Putamen (tissue), 1 donor: ENCODE data around the gene LRP1.
A peak's percentile ranks its signal among the peaks of the same experiment; 100 is the strongest.

Experiments
- DNase-seq: peaks from one replicate; pipeline ENCODE4 v3.0.0-alpha.2; 2016; ENCODE audit warnings: low spot score

LRP1 gene

GRCh38 chr12:57127726-57128518 lies at the start of gene LRP1:
Gene LRP1 (plus strand): TSS chr12:57128483. CDS start chr12:57128965, 482 bp downstream.
- DNase-seq = peak; percentile 89

- peak; percentile 100 for DNase-seq
Measured at GRCh38 chr12:57078519-57079404, 49.5 kb upstream of the LRP1 start, which contains the start of gene NEMP1. Gene NEMP1 (minus strand): TSS chr12:57078791. CDS start chr12:57078745, 46 bp downstream.

DNA sequence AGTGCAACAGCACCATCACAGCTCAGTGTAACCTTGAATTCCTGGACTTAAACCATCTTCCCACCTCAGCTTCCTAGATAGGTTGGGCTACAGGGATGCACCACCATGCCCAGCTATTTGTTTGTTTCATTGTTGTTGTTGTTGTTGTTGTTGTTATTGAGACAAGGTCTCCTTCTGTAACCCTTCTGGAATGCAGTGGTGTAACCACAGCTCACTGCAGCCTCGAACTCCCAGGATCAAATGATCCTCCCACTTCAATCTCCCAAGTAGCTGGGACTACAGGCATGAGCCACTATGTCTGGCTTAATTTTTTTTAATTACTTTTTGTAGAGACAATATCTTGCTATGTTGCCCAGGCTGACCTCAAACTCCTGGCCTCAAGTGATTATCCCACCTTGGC lies 48.5 kb upstream of the LRP1 start:
- DNase-seq = no peak

DNA sequence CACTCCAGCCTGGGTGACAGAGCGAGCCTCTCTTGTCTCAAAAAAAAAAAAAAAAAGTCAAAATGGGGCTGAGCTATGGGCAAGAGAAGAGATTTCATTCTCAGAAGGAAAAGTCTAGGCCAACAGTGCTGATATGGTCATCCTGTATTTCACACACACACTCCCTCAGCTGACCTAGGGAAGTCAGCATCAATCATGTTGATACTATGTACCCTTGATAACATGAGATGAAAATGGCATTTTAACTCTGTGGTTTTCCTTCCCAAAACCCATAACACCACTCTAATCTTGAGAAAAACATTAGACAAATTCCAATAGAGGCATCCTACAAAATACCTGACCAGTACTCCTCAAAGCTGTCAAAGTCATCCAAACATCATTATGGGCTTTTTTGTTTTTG lies 47.4 kb upstream of the LRP1 start:
- no peak for DNase-seq

- no peak for DNase-seq
Measured at GRCh38 chr12:57085999-57086492, 42.2 kb upstream of the LRP1 start.

GRCh38 chr12:57086493-57087009 lies 41.7 kb upstream of the LRP1 start:
- DNase-seq = peak; percentile 81

DNA sequence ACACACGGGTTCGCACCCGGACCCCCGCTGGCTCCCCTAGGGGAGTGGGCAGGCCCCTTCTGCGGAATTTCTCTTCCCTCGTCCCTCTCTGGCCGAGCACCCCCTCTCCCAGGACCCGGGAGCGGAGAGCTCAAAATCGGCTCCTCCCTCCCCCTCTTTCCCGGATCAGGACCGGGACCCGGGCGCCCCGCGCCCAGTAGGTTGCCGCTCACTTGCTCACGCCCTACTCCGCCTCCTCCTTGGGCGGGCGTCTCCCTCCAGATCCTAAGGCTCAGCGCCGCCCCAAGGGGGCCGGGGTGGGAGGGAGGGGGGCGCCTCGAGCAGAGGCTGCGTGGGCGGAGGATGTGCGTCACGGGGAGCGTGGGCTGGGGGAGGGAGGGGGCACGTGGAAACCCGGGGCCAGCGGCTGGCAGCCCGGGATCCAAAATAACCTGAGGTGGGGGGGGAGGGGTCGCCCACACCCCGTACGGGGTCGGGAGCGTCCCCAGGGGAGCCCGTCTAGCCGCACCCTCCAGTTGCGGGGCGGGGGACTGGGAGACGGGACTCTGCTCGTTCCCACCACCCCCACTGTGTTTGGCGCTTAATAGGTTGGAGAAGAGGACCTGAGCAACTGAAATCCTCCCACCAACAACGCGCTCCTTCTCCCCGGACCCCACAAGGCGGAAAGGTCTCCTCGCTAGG lies 41.1 kb upstream of the LRP1 start:
- peak; percentile 76 for DNase-seq

GRCh38 chr12:57087691-57088353 lies 40.5 kb upstream of the LRP1 start:
- no peak for DNase-seq

GRCh38 chr12:57088354-57089270 lies 39.7 kb upstream of the LRP1 start, which contains the start of gene NAB2:
Gene NAB2 (plus strand): TSS chr12:57089114. CDS start chr12:57089272, 158 bp downstream.
- peak; percentile 93 for DNase-seq

DNA sequence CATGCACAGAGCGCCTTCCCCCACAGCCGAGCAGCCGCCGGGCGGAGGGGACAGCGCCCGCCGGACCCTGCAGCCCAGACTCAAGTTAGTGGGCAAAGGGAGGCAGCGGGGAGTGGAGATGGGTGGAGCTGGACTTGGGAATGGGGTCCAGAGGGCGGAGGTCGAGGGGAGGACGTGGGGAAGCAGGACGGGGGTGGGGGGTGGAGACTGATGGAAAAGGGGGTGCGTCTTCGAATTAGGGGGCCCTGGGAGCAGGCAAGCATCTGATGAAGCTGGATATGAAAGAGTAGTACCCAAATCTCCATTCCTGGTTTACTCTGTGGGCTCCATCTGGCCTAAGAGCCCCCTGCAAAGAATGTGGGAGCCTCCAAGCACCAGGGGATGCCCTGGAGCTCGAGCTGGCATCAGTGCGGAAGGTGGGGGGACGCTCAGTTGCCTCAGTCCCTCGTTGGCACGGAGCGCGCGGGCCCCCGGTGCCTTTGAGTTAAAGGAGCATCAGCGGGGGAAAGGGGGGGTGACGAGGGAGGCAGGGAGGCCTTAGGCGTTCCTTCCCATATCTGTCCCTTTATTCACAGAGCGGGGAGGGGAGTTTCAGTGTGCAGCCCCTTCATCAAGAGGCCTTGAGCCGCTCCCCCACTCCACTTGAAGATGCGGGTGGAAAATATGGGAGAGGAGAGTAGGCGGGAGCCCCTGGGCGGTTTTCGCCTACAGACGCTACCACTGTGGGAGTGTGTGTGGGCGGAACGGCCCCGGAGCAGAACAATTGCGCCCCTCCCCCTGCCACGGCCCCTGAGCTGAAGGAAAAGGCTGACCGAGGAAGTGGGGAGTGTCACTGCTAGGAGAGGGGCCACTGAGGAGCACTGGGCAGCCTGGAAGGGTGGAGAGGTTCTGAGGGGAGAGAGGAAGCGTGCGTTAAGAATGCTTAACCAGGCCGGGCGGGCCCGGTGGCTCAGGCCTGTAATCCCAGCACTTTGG lies 38.7 kb upstream of the LRP1 start:
- no peak for DNase-seq

DNA sequence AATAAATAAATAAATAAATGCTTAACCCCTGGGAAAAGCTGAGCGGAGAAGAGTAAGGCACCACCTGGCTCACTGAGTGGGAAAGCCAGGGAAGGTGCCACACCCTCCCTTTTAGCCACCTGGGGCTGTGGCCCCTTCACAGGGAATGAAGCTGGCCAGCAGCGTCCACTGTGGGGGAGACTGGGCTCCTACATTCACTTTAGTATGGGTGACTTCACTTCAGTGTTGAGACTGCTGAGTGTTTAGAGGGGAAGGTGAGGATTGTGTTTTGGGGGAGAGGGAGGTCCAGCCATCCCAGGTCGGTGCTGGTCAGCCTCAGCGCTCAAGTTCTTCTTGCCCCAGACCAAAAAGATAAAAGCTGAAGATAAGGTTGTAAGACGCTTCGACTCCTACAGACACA lies 37.8 kb upstream of the LRP1 start:
- DNase-seq = no peak

DNA sequence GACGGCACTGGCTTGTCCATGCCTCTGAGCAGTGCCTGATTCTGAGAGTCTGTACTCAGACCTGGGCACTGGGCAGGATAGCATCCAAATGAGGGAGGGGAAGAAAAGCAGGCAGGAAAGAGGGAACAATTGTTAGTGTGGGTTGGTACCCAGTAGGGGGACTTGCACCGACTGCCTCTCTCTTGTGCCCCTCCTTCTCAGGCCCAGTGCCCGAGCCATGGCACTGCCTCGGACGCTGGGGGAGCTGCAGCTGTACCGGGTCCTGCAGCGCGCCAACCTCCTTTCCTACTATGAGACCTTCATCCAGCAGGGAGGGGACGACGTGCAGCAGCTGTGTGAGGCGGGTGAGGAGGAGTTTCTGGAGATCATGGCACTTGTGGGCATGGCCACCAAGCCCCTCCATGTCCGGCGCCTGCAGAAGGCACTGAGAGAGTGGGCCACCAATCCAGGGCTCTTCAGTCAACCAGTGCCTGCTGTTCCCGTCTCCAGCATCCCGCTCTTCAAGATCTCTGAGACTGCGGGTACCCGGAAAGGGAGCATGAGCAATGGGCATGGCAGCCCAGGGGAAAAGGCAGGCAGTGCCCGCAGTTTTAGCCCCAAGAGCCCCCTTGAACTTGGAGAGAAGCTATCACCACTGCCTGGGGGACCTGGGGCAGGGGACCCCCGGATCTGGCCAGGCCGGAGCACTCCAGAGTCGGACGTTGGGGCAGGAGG lies 37.2 kb upstream of the LRP1 start:
- no peak for DNase-seq

DNA sequence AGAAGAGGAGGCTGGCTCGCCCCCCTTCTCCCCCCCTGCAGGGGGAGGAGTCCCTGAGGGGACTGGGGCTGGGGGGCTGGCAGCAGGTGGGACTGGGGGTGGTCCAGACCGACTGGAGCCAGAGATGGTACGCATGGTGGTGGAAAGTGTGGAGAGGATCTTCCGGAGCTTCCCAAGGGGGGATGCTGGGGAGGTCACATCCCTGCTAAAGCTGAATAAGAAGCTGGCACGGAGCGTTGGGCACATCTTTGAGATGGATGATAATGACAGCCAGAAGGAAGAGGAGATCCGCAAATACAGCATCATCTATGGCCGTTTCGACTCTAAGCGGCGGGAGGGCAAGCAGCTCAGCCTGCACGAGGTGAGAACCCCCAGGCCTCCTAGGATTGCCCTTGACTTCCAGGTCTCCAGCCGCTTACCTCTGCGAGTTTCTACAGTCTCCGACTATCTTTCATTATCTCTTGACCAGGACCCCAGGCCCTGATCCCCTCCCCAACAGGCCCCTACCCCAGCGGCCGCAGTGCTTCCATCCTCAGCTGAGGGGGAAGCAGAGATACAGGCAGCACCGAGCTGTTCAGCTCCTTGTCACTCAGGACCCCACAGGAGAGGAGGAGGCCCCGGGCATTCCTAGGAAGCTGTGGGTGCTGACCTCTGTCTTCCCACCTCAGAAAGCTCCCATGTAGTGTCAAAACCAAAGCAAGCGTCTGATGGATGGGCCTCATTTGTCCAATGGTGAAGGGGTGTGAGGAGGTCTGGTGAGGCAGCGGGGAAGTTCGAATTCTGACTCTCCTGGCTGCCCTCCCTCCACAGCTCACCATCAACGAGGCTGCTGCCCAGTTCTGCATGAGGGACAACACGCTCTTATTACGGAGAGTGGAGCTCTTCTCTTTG lies 36.4 kb upstream of the LRP1 start:
- no peak for DNase-seq

DNA sequence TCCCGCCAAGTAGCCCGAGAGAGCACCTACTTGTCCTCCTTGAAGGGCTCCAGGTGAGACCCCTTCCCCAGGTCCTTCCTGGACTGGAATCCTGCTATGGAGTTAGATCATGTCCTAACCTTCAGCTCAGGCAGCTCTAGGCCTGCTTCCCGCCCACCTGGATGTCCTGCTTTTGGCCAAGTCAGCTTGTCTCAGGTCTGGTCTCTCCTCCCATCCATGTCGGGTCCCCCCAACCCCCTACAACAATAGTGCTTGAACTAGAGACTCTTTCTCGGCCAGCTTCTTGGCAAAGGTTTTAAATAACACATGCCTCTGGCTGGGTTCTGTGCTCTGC lies 35.8 kb upstream of the LRP1 start:
- DNase-seq = no peak

DNA sequence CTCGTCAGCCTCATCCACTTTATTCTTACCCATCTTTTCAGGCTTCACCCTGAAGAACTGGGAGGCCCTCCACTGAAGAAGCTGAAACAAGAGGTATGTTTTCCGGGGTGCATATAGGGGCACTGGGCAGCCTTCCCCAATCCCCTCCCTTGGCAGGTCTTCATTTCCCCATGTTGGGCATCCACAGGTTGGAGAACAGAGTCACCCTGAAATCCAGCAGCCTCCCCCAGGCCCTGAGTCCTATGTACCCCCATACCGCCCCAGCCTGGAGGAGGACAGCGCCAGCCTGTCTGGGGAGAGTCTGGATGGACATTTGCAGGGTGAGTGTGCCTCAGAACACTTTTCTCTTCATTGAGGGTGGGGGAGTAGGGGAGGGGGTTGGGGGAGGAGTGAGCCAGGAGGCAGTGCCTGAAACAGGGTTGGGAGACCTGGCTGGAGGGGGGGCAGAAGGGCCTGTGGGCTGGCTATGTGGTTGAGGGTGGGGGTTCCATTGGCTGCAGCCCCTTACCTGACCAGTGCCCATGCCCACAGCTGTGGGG lies 35.3 kb upstream of the LRP1 start:
- DNase-seq = no peak

GRCh38 chr12:57093415-57094207 lies 34.7 kb upstream of the LRP1 start:
- DNase-seq = no peak
